HG03571 (cell line): ENCODE data around the gene ELK4.
"Not testable (repeated sequence)": the region's sequence is repeated elsewhere in the genome, so short reads cannot be mapped to it uniquely, and the experiment has no call there.

Source experiments
- ATAC-seq: cut with Tn5 transposase; IDR thresholded peaks from one replicate; pipeline ENCODE4 v1.9.1; 2021; ENCODE audit not compliant: unreplicated experiment

ELK4 gene

GRCh38 chr1:205665201-205666045 is 33.6 kb upstream of the ELK4 start:
- no peak for ATAC-seq

GRCh38 chr1:205664399-205665017 is 32.7 kb upstream of the ELK4 start:
- no peak for ATAC-seq

GRCh38 chr1:205663286-205663936 is 31.6 kb upstream of the ELK4 start:
- no peak for ATAC-seq

GRCh38 chr1:205662791-205663190 is 31.0 kb upstream of the ELK4 start:
- ATAC-seq: no peak

- ATAC-seq: no peak
Observed at GRCh38 chr1:205662135-205662738, 30.4 kb upstream of the ELK4 start.

GRCh38 chr1:205661429-205662134 is 29.8 kb upstream of the ELK4 start:
- no peak for ATAC-seq

- ATAC-seq: no peak
Observed at GRCh38 chr1:205660361-205660760, 28.6 kb upstream of the ELK4 start.

GRCh38 chr1:205658943-205659581 is 27.3 kb upstream of the ELK4 start:
- ATAC-seq: no peak

GRCh38 chr1:205656236-205656635 is 24.4 kb upstream of the ELK4 start:
- ATAC-seq: no peak

GRCh38 chr1:205652984-205653383 is 21.2 kb upstream of the ELK4 start:
- ATAC-seq: no peak

GRCh38 chr1:205650241-205650640 is 18.4 kb upstream of the ELK4 start:
- ATAC-seq: no peak

GRCh38 chr1:205645519-205645918 is 13.7 kb upstream of the ELK4 start:
- ATAC-seq: no peak

- no peak for ATAC-seq
Observed at GRCh38 chr1:205642679-205643307, 11.0 kb upstream of the ELK4 start.

- ATAC-seq: no peak
Observed at GRCh38 chr1:205639567-205639966, 7.8 kb upstream of the ELK4 start.

- ATAC-seq: no peak
Observed at GRCh38 chr1:205637854-205638468, 6.2 kb upstream of the ELK4 start.

GRCh38 chr1:205636732-205637131 is 4.9 kb upstream of the ELK4 start:
- ATAC-seq: no peak

GRCh38 chr1:205636138-205636530 is 4.3 kb upstream of the ELK4 start:
- not testable (repeated sequence) for ATAC-seq

GRCh38 chr1:205633421-205633976 is 1.7 kb upstream of the ELK4 start:
- ATAC-seq: no peak

- no peak for ATAC-seq
Observed at GRCh38 chr1:205632669-205633169, 908 bp upstream of the ELK4 start.
